ENCODE results near the gene UBE2D2.

- TF ChIP-seq CTCF (IDR thresholded peaks at IDR 0.05 in 4 of 5, conservative IDR thresholded peaks at IDR 0.05 in 1 of 5) (no peak), POLR2A (IDR thresholded peaks at IDR 0.05) (no peak)
Measured at GRCh38 chr5:139642891-139643871, 82.0 kb downstream of the UBE2D2 start.

Measured in gastrocnemius medialis (tissue), 4 donors.